COLO668 (cell line): ENCODE results near the gene SERGEF.
"Not testable (repeated sequence)": the region's sequence is repeated elsewhere in the genome, so short reads cannot be mapped to it uniquely, and the experiment has no call there.

ENCODE experiments used
- DNase-seq: peaks from one replicate; lab custom pipeline; 2025; ENCODE audit not compliant: unreplicated experiment; lab: John Stamatoyannopoulos, UW

Gene SERGEF

GRCh38 chr11:17914957-17915356 is 97.9 kb downstream of the SERGEF start:
- DNase-seq, result no peak

- DNase-seq, result no peak
These were observed 105.8 kb downstream of the SERGEF start for GRCh38 chr11:17907046-17907445.

GRCh38 chr11:17906436-17906835 is 106.4 kb downstream of the SERGEF start:
- peak; percentile 28 for DNase-seq

- DNase-seq, result no peak
These were observed 107.4 kb downstream of the SERGEF start for GRCh38 chr11:17905477-17905876.

GRCh38 chr11:17901481-17901880 is 111.4 kb downstream of the SERGEF start:
- DNase-seq, result no peak

GRCh38 chr11:17898782-17899181 is 114.1 kb downstream of the SERGEF start:
- DNase-seq, result no peak

- no peak for DNase-seq
These were observed 114.8 kb downstream of the SERGEF start for GRCh38 chr11:17898071-17898470.

GRCh38 chr11:17897495-17897894 is 115.4 kb downstream of the SERGEF start:
- no peak for DNase-seq

GRCh38 chr11:17896496-17897151 is 116.2 kb downstream of the SERGEF start:
- not testable (repeated sequence) for DNase-seq

GRCh38 chr11:17894929-17895658 is 117.8 kb downstream of the SERGEF start:
- no peak for DNase-seq

GRCh38 chr11:17892409-17892808 is 120.4 kb downstream of the SERGEF start:
- no peak for DNase-seq

- no peak for DNase-seq
These were observed 122.5 kb downstream of the SERGEF start for GRCh38 chr11:17890325-17890724.

GRCh38 chr11:17887779-17888178 is 125.1 kb downstream of the SERGEF start:
- no peak for DNase-seq

GRCh38 chr11:17883946-17884345 is 128.9 kb downstream of the SERGEF start:
- DNase-seq, result no peak

GRCh38 chr11:17883057-17883456 is 129.8 kb downstream of the SERGEF start:
- DNase-seq, result no peak

- no peak for DNase-seq
These were observed 134.1 kb downstream of the SERGEF start for GRCh38 chr11:17878743-17879142.

GRCh38 chr11:17877886-17878285 is 135.0 kb downstream of the SERGEF start:
- DNase-seq, result no peak

GRCh38 chr11:17876827-17877226 is 136.0 kb downstream of the SERGEF start:
- DNase-seq, result no peak

- no peak for DNase-seq
These were observed 137.0 kb downstream of the SERGEF start for GRCh38 chr11:17875891-17876290.

- DNase-seq, result no peak
These were observed 139.3 kb downstream of the SERGEF start for GRCh38 chr11:17873586-17873985.

- not testable (repeated sequence) for DNase-seq
These were observed 144.4 kb downstream of the SERGEF start for GRCh38 chr11:17868398-17868797.

GRCh38 chr11:17867341-17867740 is 145.5 kb downstream of the SERGEF start:
- DNase-seq, result no peak
